ENCODE measurements around the gene LEPROT. TPM values are rescaled to one million over a fixed set of nuclear protein-coding genes. Genes with fewer than 3 reads are reported as not detected.

Gene LEPROT
- total RNA-seq, 1 experiment from 2014 or later: 25.7 TPM

DNA sequence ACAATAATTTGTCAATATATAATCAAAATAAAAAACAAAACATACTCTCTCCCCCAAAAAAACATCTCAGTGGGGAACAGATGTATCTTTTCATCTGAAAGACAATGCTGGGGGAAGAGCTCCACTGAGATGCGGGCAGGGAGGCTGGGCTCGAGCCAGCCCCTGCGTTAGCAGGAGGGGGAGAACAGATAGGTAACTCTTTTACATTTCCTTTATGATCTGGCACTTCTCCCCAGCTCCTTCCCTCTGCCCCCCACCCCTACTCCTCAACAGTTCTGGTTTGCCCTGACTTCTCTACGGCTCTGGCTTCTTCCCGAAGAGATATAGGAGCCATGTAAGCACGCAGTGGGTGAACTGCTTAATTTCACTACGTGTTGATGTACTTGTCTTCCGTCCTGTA, 12.4 kb downstream of the LEPROT start:
- no peak overlapping the region for H3K9ac ChIP-seq (ENCODE audit: low read length)
- no peak overlapping the region for H3K27ac ChIP-seq (ENCODE audit: low read depth, low read length)
- intact Hi-C loops (cut with micrococcal nuclease): no loop called here
- ChIA-PET RAD21 (ENCODE audit: low non-redundant PET in 1 of 2, low total read pairs in 2 of 2, uncharacterized antibody in 2 of 2, unreplicated experiment in 2 of 2) (no interaction called here), CTCF (interaction anchor here (0.8 kb wide), 1 partner anchor 17 kb away, joined by 3 read pairs; no protein-coding TSS in a partner anchor), POLR2A (no interaction called here)
- no peaks in the 10 kb centered on the region for H3K27me3 ChIP-seq (ENCODE audit: insufficient read depth, low read length)
- no peaks in the 10 kb centered on the region for H3K9me2 ChIP-seq (ENCODE audit: insufficient read depth)
- BruUV-seq (replicated peaks): no TSS peak
- H2AFZ ChIP-seq (ENCODE audit: low read depth, low read length, poor library complexity, severe bottlenecking): no peak overlapping the region
- no peak overlapping the region for H3K4me2 ChIP-seq (ENCODE audit: low read length)
- H3K4me3 ChIP-seq (replicated peaks in 1 of 2; ENCODE audit: low read depth in 1 of 2, low read length in 2 of 2): no peak overlapping the region
- H3K36me3 ChIP-seq (ENCODE audit: control insufficient read depth in 1 of 2, insufficient read depth in 2 of 2, low read length in 2 of 2): no peaks in the 10 kb centered on the region; a peak in 1 of 4 replicates
- DNase-seq (ENCODE audit: low read depth, low spot score): no peak
- peaks cover 0 to 14% of the 10 kb centered on the region in 2 experiments; a peak in 2 of 4 replicates for H3K4me1 ChIP-seq (ENCODE audit: control insufficient read depth in 1 of 2, insufficient read depth in 2 of 2, low read length in 2 of 2)
- no peaks in the 10 kb centered on the region for H3K79me2 ChIP-seq (ENCODE audit: insufficient read depth, low read length)
- H3K9me3 ChIP-seq (ENCODE audit: control insufficient read depth in 1 of 2, insufficient read depth in 1 of 2, low read depth in 1 of 2, low read length in 2 of 2): no peaks in the 10 kb centered on the region
- no peak for ATAC-seq
- TF ChIP-seq, protein P1, sequence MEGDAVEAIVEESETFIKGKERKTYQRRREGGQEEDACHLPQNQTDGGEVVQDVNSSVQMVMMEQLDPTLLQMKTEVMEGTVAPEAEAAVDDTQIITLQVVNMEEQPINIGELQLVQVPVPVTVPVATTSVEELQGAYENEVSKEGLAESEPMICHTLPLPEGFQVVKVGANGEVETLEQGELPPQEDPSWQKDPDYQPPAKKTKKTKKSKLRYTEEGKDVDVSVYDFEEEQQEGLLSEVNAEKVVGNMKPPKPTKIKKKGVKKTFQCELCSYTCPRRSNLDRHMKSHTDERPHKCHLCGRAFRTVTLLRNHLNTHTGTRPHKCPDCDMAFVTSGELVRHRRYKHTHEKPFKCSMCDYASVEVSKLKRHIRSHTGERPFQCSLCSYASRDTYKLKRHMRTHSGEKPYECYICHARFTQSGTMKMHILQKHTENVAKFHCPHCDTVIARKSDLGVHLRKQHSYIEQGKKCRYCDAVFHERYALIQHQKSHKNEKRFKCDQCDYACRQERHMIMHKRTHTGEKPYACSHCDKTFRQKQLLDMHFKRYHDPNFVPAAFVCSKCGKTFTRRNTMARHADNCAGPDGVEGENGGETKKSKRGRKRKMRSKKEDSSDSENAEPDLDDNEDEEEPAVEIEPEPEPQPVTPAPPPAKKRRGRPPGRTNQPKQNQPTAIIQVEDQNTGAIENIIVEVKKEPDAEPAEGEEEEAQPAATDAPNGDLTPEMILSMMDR (IDR thresholded peaks at IDR 0.05 in 2 of 3, conservative IDR thresholded peaks at IDR 0.05 in 1 of 3; ENCODE audit: borderline replicate concordance in 1 of 3, insufficient read depth in 1 of 3, low read depth in 2 of 3, low read length in 2 of 3): no peak
- no peak for TF ChIP-seq SRF (IDR thresholded peaks at IDR 0.05; ENCODE audit: low read depth)
- TF ChIP-seq TCF7L2 (IDR thresholded peaks at IDR 0.05; ENCODE audit: borderline replicate concordance, extremely low read depth, insufficient read depth, insufficient read length): no peak
- TF ChIP-seq MAX (IDR thresholded peaks at IDR 0.05): no peak
- no peak for TF ChIP-seq POLR2AphosphoS5 (IDR thresholded peaks at IDR 0.05; ENCODE audit: low read depth, low read length)
- TF ChIP-seq, protein P2, sequence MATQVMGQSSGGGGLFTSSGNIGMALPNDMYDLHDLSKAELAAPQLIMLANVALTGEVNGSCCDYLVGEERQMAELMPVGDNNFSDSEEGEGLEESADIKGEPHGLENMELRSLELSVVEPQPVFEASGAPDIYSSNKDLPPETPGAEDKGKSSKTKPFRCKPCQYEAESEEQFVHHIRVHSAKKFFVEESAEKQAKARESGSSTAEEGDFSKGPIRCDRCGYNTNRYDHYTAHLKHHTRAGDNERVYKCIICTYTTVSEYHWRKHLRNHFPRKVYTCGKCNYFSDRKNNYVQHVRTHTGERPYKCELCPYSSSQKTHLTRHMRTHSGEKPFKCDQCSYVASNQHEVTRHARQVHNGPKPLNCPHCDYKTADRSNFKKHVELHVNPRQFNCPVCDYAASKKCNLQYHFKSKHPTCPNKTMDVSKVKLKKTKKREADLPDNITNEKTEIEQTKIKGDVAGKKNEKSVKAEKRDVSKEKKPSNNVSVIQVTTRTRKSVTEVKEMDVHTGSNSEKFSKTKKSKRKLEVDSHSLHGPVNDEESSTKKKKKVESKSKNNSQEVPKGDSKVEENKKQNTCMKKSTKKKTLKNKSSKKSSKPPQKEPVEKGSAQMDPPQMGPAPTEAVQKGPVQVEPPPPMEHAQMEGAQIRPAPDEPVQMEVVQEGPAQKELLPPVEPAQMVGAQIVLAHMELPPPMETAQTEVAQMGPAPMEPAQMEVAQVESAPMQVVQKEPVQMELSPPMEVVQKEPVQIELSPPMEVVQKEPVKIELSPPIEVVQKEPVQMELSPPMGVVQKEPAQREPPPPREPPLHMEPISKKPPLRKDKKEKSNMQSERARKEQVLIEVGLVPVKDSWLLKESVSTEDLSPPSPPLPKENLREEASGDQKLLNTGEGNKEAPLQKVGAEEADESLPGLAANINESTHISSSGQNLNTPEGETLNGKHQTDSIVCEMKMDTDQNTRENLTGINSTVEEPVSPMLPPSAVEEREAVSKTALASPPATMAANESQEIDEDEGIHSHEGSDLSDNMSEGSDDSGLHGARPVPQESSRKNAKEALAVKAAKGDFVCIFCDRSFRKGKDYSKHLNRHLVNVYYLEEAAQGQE (IDR thresholded peaks at IDR 0.05; ENCODE audit: low read depth): no peak
- H4K20me1 ChIP-seq (ENCODE audit: insufficient read depth): no peaks in the 10 kb centered on the region
